ENCODE measurements around the gene NR4A2. TPM values are rescaled to one million over a fixed set of nuclear protein-coding genes. Genes with fewer than 3 reads are reported as not detected.

NR4A2 gene
- total RNA-seq, 1 donor from 2014 or later = 0.88 TPM

DNA sequence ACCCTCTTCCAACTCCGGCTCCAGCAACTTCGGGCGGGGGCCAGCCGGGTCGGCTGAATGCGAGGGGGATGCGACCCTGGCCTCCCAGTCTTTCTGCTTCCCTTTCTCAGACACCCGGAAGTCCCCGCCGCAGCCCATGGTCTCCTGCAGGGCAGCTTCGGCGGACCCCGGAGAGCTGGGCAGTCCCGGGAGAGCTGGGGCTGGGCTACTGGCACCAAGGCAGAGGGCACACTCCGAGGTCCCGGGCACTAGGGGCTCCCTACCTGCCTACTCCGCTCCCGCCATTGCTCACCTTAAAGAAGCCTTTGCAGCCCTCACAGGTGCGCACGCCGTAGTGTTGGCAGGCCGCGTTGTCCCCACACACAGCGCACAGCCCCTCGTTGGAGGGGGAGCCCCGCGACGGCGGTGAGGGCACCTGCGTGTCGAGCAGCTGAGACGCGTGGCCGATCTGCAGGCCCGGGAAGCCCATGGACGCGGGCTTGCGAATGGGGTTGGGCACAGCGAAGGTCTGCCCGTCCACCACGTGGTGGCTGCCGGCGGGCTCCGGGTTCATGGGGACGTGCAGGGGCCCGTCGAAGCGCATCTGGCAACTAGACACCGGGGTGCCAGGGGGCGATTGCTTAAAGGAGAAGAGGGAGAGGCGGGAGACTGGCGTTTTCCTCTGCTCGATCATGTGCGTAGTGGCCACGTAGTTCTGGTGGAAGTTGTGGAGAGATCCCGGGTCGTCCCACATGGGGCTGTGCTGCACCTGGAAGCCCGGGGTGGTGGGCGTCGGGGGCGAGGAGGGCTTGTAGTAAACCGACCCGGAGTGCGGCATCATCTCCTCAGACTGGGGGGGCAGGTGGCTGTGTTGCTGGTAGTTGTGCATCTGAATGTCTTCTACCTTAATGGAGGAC is 3.2 kb downstream of the NR4A2 start:
- DNase-seq = no peak
- H3K4me3 ChIP-seq = peak overlapping the region; percentile 39

DNA sequence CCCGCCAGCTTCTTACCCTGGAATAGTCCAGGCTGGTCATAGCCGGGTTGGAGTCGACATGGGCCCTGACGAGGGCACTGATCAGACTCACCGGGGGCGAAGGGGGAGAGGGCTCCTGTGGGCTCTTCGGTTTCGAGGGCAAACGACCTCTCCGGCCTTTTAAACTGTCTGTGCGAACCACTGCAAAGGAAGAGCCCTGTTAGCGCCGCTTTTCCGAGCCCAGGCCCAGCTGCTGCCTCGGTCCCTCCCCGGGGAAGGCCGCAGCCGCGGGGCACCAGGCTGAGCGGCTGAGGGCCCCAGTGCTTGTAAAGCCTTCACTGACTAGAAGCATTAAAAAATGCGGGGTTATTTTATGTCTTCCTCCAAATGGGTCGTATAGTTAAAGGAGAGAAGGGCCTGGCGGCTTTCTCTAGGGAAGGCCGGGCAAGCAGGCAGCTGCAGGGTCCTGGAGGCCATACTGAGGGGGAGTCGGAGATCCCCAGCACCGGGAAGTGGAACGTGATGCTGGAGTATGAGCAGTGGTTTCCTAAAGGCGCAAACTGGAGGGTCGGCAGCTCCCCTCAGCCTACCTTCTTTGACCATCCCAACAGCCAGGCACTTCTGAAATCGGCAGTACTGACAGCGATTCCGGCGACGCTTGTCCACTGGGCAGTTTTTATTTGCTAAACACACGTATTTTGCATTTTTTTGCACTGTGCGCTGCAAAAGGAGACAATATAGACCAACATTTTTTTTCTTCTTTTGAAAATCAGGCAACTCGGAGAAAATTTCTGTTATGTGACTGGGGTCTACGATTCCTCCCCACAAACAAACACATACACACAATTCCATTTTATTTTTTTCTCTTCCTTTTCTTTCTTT is 4.5 kb downstream of the NR4A2 start:
- intact Hi-C loops (cut with micrococcal nuclease) = no loop called here
- peaks cover 25% of the 10 kb centered on the region for H3K36me3 ChIP-seq
- H3K27ac ChIP-seq (replicated peaks) = no peak overlapping the region
- no peak overlapping the region for H3K4me3 ChIP-seq
- no peak for DNase-seq
- H3K9me3 ChIP-seq (replicated peaks) = no peaks in the 10 kb centered on the region
- no peak for TF ChIP-seq CTCF (IDR thresholded peaks at IDR 0.05; ENCODE audit: borderline replicate concordance)
- H3K4me1 ChIP-seq = peaks cover 28% of the 10 kb centered on the region
- H3K27me3 ChIP-seq (ENCODE audit: low read depth) = peaks cover 72% of the 10 kb centered on the region

More for the DNA sequence above, 3.2 kb downstream of the NR4A2 start:
- Histone ChIP-seq H3K27ac (replicated peaks) (no peak overlapping the region), H3K36me3 (peaks cover 25% of the 10 kb centered on the region), H3K27me3 (ENCODE audit: low read depth) (peaks cover 60% of the 10 kb centered on the region), H3K9me3 (replicated peaks) (no peaks in the 10 kb centered on the region), H3K4me1 (peaks cover 39% of the 10 kb centered on the region)
- TF ChIP-seq CTCF (IDR thresholded peaks at IDR 0.05; ENCODE audit: borderline replicate concordance) = no peak
- intact Hi-C loops (cut with micrococcal nuclease) = no loop called here

- H3K4me3 ChIP-seq = no peak overlapping the region
- no peak overlapping the region for H3K27ac ChIP-seq (replicated peaks)
- H3K9me3 ChIP-seq (replicated peaks) = no peaks in the 10 kb centered on the region
- peaks cover 25% of the 10 kb centered on the region for H3K36me3 ChIP-seq
- peaks cover 87% of the 10 kb centered on the region for H3K27me3 ChIP-seq (ENCODE audit: low read depth)
- intact Hi-C loops (cut with micrococcal nuclease) = no loop called here
- H3K4me1 ChIP-seq = peaks cover 28% of the 10 kb centered on the region
- no peak for DNase-seq
- TF ChIP-seq CTCF (IDR thresholded peaks at IDR 0.05; ENCODE audit: borderline replicate concordance) = no peak
Observed at GRCh38 chr2:156326526-156327095, 5.9 kb downstream of the NR4A2 start.

DNA sequence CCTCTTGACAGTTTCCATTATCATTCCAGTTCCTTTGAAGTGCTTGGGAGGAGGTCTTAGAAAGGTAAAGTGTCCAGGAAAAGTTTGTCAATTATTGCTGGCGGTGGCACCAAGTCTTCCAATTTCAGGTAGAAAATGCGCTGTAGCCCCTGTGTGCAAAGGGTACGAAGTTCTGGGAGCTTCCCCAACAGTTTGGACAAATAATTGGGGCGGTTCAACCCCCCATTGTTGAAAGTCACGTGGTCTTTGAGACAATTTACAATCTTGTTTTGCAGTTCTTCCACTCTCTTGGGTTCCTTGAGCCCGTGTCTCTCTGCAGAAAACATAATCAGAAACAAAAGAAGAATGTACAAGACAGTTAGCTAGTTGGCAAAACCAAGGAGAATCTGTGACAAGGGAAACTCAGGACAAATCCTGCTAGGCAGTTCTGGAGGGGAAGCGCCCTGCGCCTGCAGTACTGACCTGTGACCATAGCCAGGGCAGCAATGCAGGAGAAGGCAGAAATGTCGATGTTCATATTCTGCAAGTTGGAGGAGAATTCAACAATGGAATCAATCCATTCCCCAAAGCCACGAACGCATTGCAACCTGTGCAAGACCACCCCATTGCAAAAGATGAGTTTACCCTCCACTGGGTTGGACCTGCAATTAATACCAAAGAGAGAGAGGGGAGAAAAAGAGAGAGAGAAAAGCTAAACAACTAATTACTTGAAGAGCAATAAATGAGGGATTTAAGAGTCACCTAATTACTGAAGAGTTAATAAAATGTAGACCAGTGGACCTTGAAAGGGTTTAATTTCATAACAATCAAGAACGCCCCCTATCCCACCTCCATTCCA is 6.6 kb downstream of the NR4A2 start:
- no peak for TF ChIP-seq CTCF (IDR thresholded peaks at IDR 0.05; ENCODE audit: borderline replicate concordance)

More for the DNA sequence above, 6.6 kb downstream of the NR4A2 start:
- DNase-seq = no peak
- intact Hi-C loops (cut with micrococcal nuclease) = no loop called here
- Histone ChIP-seq H3K27me3 (ENCODE audit: low read depth) (peaks cover 94% of the 10 kb centered on the region), H3K27ac (replicated peaks) (no peak overlapping the region), H3K4me3 (no peak overlapping the region), H3K4me1 (peaks cover 30% of the 10 kb centered on the region), H3K9me3 (replicated peaks) (no peaks in the 10 kb centered on the region), H3K36me3 (peaks cover 25% of the 10 kb centered on the region)

Measured in left ventricle myocardium inferior (tissue), 1 donor.